Measurements from ENCODE around the gene TMEM86A.

The TMEM86A gene

DNA sequence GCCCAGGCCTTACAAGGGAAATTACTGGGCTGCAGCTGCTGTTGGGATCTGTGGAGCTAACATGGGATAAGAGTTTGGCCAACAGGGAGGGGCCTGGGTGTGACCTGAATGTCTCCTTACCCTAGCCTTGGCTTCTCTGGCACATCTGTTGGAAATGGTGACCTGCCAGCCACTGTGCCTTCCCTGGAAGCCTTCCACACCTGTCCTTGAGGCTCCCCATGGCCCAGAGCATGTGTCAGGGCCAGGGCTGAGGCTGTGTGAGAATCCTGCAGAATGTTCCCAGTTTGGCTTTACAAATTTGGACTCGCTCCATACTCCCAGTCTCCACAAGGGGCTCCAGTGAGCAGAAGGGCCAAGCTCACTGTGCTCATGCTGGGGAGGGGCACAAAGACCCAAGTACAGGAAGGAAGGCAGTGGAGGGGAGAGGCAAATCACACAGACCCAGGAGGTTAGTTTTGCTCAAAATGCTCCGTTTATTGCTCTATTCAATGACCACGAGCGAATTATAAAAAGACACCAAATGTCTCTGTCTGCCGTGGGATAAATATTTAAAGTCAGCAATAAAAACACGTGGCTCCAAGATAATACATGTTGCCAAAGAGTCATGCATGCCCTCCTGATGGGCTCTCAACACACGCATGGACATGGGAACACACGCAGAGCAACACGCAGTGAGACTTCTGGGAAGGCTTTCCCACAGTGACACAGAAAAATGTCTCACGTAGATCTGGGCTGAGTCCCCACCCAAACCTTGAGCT, 29.1 kb downstream of the TMEM86A start:
- peak; percentile 56 to 64 for ATAC-seq

DNA sequence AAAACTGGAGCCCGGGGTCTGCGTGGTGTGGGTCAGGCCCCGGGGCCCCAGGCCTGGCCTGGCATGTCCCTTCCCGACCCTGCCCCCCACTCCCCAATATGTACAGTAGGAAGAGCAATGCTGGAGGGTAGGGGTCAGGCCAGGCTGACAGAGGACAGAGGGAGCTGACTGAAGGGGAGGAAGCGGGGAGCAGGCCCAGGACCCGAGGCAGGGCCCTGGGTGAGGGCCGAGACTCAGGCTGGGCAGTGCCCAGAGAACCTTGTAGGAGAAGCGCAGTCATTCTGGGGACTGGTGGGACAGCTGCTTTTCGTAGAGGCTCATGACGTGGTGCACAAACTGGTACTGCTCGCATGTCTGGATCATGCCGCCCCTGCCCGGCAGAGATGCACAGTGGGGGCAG, 30.1 kb downstream of the TMEM86A start:
- ATAC-seq: no peak

GRCh38 chr11:18729426-18729825, 30.8 kb downstream of the TMEM86A start:
- no peak for ATAC-seq

- ATAC-seq: no peak
These were observed 31.4 kb downstream of the TMEM86A start for GRCh38 chr11:18730020-18730419.

- no peak for ATAC-seq
These were observed 32.9 kb downstream of the TMEM86A start for GRCh38 chr11:18731441-18731840.

- peak; percentile 62 to 66 for ATAC-seq
These were observed 33.6 kb downstream of the TMEM86A start for GRCh38 chr11:18731949-18732821.

DNA sequence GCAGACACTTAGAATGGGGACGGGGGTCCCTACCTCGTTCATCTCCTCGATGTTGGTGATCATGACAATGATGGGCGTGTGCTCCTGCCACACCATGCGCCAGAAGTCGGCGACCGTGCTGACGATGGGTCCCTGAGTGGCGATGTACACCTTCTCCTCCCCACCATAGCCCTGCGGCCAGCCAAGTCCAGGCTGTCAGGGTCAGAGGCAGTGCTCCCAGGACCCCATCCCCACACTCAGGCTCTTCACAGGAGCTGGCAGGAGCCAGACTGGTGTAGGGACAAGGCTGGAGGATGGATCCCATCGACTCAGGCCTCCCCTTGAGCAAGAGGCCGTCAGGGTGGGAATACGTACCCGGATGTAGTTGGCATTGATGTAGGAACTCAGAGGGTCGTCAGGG, 34.6 kb downstream of the TMEM86A start:
- ATAC-seq: no peak

DNA sequence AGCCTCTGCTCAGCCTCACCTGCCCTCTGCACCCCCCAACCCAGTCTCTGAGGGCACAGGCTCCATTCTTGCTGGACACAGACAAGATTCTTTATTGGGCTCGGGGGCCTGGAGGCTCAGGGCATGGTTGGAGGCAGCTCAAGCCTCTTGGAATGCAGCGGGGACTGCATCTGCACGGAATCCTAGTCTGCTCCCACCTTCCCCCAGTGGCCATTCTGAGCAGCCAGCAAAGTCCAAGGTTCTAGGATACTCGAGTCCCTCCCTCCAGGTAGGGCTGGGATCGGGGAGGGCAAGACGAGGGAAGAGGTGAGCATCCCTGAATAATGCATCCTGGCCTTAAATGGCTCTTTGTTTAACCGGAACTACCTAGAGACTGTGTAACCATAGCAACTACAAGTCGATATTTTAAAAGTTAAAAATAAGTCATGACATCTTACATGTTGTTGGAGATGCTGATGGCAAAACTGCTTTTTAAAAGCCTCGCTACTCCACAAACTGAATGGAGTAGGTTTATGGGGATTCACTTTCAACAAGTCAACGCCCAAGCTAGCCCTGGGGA, 38.1 kb downstream of the TMEM86A start:
- ATAC-seq: no peak

- no peak for ATAC-seq
These were observed 39.1 kb downstream of the TMEM86A start for GRCh38 chr11:18737642-18738041.

DNA sequence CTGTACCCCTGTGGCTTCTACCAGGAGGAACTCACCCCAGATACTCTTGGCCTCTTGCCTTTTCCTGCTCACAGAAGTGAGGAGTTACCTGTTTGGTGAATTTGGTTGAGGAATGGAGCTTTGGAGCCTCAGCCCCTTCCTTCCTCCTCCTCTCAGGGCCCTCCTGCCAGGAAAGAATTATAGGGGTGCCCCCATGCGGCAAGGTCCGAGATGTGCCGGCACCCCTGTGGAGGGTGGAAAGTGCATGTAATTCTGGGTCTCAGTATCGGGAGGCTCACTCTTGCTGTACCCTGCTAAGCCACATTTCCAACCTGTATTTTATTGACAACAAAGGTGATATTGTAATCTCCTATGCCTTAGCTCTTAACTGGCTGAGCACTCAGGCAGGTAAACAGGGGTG, 41.1 kb downstream of the TMEM86A start:
- no peak for ATAC-seq

DNA sequence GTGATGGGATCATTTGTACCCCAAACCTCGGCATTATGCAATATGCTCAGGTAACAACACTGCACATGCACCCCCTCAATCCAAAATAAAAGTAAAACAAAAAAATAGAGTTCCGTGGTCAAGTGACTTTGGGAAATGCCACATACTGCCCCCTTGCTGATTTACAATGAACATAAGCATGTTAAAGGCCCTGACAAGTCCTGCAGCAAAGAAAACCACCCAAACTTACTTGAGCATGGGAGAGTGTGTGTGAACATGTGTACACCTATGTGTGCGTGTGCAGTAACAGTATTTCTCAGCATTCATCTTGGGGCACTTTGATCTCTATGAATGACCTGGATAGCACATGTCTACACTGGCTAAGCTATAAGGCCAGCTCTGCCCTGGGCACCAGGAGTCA, 43.2 kb downstream of the TMEM86A start:
- no peak for ATAC-seq

DNA sequence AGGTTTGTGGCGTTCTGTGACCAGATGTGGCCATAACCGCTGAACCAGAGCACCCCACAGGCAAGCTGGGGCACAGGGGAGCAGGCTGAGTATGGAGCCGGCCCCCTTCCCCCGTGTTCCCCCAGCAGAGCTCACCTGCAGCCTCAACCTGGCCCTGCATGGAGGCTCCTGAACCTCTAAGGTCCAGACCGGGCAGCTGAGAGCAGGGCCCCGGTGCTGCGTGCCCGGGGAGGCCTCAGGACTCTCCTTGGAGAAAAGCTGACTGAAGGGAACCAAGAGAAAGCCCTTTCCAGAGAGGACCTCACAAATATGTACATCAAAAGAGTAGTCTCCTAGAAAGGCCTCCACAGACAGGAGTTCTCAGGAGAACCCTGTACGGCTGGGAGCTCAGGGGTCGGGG, 44.8 kb downstream of the TMEM86A start:
- no peak for ATAC-seq

DNA sequence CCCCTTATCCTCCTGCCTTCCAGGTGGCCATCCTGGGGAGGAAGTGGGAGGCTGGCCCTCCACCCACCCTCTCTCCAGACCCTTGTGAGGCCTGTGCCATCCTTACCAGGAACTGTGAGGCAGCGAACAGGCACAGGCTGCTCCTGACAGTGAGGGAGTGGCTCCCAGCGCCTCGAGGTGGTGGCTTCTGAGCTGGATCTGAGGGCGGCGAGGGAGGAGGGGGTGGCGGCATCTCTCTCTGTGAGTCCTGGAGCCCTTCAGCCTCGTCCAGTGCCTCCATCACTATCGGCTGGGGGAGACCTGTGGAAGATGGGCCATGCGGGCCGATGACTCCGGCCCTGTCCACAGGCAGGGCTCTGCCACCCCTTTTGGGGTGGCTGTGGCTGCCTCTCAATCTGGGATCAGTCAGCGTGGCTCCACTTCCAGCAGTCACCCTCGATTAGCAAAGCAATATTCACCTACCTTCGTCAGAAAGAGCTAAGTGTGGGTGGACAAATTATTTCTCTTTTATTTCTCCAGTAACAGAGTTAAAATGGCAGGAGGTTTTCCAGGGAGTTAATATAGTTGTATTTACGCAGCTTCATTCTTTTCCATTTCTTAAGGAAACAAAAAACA, 45.4 kb downstream of the TMEM86A start:
- ATAC-seq: no peak

DNA sequence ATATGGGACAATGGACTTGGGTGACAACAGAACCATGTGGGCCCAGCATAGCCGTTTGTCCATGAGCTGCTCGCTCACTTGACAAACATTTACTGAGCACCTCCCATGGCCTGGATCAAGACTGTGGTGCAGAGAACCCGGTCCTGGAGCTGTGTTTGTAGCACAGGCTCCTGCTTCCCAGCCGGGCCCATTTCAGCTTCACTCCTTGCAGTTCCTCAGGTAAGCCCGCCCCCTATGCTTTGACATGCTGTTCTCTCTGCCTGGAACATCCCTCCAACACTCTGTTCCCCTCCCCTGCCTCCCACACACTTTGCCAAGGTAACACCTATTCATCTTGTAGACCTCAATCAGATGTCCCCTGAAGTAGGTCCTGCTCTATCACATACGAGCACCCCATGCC, 46.7 kb downstream of the TMEM86A start:
- ATAC-seq: no peak

- ATAC-seq: no peak
These were observed 50.3 kb downstream of the TMEM86A start for GRCh38 chr11:18748766-18749365.

- no peak for ATAC-seq
These were observed 51.2 kb downstream of the TMEM86A start for GRCh38 chr11:18749681-18750319.

DNA sequence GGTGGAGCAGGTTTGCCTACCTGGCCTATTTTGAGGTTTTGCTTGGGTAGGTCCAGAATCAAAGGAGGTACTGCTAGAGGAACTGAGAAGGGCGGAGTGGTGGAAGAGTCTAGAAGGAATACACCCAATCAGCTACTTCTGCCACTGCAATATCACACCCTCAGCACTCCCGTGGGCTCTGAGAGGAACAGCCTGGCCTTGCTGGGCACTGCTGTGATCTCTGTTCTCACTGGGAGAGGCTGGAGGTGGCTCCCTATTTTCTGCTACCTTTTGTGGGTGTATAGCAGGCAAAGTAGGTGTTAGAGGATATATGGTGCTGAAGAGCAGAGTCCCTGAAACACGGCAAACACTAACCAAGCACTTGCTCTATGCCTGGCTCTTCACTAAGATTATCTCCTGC, 52.4 kb downstream of the TMEM86A start:
- ATAC-seq: no peak

- ATAC-seq: no peak
These were observed 53.9 kb downstream of the TMEM86A start for GRCh38 chr11:18752502-18752901.

- ATAC-seq: no peak
These were observed 55.7 kb downstream of the TMEM86A start for GRCh38 chr11:18754308-18754707.
